ENCODE results near the gene H3-3A. TPM values are rescaled to one million over a fixed set of nuclear protein-coding genes. Genes with fewer than 3 reads are reported as not detected.

Gene H3-3A
- total and polyA plus RNA-seq, 2 of the 8 experiments (the other 6 are each of a cell fraction or from before 2014, with no cell fraction given) = 1,157 to 1,223 TPM

DNA sequence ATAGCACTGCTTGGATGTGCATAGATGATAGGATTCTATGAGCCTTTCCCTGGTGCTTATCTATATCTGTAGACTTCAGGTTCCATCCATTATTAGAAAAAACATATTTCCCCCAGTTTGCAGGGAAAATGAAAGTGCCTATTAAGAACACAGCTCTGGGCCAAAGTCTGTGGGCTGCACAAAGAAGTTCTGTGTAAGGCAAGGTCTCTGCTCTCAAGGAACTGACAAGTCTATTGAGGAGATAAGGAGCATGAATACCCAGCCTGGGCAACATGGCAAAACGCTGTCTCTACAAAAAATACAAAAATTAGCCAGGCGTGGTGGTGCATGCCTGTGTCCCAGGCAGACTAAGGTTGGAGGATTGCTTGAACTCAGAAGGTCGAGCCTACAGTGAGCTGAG, 41.1 kb upstream of the H3-3A start (continued):
- TF ChIP-seq CHD7 (IDR thresholded peaks at IDR 0.05; ENCODE audit: insufficient replicate concordance, low read length) (no peak), JUN (IDR thresholded peaks at IDR 0.05; ENCODE audit: low read depth, low read length) (no peak), MAX (IDR thresholded peaks at IDR 0.05) (no peak), SP2 (IDR thresholded peaks at IDR 0.05; ENCODE audit: low read length) (no peak), RFX5 (IDR thresholded peaks at IDR 0.05; ENCODE audit: borderline replicate concordance, low read depth, low read length) (no peak), CHD1 (IDR thresholded peaks at IDR 0.05; ENCODE audit: low read depth, low read length) (no peak)

Data from H1 (cell line).